ENCODE results near the gene LAYN. TPM values are rescaled to one million over a fixed set of nuclear protein-coding genes. Genes with fewer than 3 reads are reported as not detected.

The LAYN gene
- total and polyA plus RNA-seq, 12 donors: 1.6 to 4.9 (median 4.0) TPM

DNA sequence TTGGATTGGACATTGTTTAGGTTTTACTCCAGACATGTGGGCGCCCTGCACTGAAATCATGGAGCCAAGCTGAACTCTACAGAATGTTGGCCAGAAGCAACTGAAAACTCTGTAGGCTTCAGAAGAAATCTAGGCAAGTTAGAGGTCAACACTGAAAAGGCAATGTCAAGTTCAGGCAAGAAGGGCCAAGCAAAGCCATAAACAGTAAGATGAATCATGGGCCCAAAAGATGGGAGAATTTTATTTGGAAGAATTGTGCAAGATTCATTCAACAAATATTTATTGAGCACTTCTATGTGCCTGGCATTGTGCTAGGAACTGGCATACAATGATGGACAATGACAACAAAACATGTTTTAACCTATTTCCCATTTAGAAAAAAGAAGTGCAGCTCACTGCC, 15.1 kb upstream of the LAYN start:
- Histone ChIP-seq H3K4me3 (no peak overlapping the region), H3K27me3 (peaks cover 0 to 4% (median 0%) of the 10 kb centered on the region in 7 donors), H3K9me3 (no peaks in the 10 kb centered on the region), H3K27ac (no peak overlapping the region), H3K36me3 (no peaks in the 10 kb centered on the region), H3K4me1 (no peaks in the 10 kb centered on the region)
- TF ChIP-seq, protein P1, sequence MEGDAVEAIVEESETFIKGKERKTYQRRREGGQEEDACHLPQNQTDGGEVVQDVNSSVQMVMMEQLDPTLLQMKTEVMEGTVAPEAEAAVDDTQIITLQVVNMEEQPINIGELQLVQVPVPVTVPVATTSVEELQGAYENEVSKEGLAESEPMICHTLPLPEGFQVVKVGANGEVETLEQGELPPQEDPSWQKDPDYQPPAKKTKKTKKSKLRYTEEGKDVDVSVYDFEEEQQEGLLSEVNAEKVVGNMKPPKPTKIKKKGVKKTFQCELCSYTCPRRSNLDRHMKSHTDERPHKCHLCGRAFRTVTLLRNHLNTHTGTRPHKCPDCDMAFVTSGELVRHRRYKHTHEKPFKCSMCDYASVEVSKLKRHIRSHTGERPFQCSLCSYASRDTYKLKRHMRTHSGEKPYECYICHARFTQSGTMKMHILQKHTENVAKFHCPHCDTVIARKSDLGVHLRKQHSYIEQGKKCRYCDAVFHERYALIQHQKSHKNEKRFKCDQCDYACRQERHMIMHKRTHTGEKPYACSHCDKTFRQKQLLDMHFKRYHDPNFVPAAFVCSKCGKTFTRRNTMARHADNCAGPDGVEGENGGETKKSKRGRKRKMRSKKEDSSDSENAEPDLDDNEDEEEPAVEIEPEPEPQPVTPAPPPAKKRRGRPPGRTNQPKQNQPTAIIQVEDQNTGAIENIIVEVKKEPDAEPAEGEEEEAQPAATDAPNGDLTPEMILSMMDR (IDR thresholded peaks at IDR 0.05): no peak
- intact Hi-C loops (cut with DNase I): no loop called here
- 96 to 97% methylated on average over 1 of the region's 1 CpG for WGBS, 2 donors
- ATAC-seq (no peak), DNase-seq (no peak)

DNA sequence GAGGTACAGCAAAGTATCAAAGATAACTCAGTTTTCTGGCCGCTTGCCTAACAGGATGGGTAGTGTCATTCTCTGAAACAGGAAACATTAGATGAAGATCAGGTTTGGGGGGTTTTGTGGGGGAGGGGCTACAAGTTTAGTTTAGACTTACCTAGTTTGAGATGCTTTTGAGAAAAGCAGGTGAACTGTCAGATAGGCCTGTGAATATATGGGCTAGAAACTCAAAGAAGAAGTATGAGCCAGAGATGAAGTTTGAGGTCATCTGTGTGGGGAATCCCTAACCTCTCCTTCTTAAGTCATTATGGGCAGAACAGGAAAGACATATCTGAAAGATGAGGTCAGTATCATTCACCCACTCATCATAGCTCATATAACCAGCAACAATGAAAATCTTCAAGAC, 14.0 kb upstream of the LAYN start:
- no peak for ATAC-seq
- Histone ChIP-seq H3K9me3 (no peaks in the 10 kb centered on the region), H3K4me3 (no peak overlapping the region), H3K4me1 (peaks cover 0 to under 1% (median 0%) of the 10 kb centered on the region in 9 donors), H3K27me3 (peaks cover 0 to 4% (median 0%) of the 10 kb centered on the region in 7 donors), H3K36me3 (no peaks in the 10 kb centered on the region), H3K27ac (no peak overlapping the region)
- 69 to 85% methylated on average over 1 of the region's 1 CpG for WGBS, 2 donors
- intact Hi-C loops (cut with DNase I): no loop called here
- TF ChIP-seq, protein P1 (IDR thresholded peaks at IDR 0.05): no peak
- DNase-seq: no peak

DNA sequence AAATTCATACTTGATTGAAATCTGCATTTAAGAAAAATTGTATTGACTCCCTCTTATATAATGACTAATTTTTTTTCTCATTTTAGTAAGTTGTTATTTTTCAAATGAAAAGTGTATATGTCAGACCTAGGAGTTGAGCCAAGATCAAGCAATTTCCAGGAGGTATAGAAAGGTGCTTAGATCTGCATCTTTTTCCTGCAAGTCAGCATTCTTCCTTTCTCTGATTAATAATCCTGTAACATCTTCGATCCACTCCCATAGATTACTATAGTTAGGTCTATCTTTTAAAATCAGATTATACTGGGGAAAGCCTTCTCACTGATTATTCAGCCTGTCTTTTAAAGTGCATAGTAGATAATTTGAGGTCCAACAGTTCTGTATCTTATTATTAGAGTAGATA, 13.2 kb upstream of the LAYN start:
- Histone ChIP-seq H3K36me3 (no peaks in the 10 kb centered on the region), H3K4me1 (peaks cover 0 to 6% (median 0%) of the 10 kb centered on the region in 9 donors), H3K9me3 (no peaks in the 10 kb centered on the region), H3K27me3 (peaks cover 0 to 5% (median 0%) of the 10 kb centered on the region in 7 donors), H3K4me3 (no peak overlapping the region), H3K27ac (no peak overlapping the region)
- intact Hi-C loops (cut with DNase I): no loop called here
- TF ChIP-seq, protein P1 (IDR thresholded peaks at IDR 0.05): no peak
- no peak for DNase-seq
- WGBS, 2 donors: 86 to 92% methylated on average over 1 of the region's 1 CpG
- no peak for ATAC-seq

DNA sequence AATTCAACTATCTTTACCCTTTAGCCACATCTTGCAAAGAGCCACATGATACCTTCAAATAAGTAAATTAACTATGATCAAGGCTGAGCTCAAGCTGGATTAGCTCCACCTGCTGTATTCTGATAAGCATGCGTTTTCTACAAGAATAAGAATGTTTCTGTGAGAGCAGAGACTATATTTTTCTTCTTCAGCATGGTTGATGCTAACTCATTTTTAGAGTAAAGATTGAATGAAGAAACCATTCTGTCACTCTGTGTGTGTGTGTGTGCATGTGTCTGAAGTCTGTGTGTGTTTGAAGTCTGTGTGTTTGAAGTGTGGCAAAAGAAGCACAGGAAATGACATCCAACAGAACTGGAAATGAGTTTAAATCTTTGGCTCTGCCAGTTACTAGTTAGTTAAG, 12.0 kb upstream of the LAYN start:
- H3K9me3 ChIP-seq: no peaks in the 10 kb centered on the region
- intact Hi-C loops (cut with DNase I): no loop called here
- TF ChIP-seq, protein P1 (IDR thresholded peaks at IDR 0.05): no peak
- ATAC-seq (no peak), DNase-seq (no peak)
- H3K4me3 ChIP-seq: no peak overlapping the region
- peaks cover 0 to 6% (median 0%) of the 10 kb centered on the region in 9 donors for H3K4me1 ChIP-seq
- H3K36me3 ChIP-seq: no peaks in the 10 kb centered on the region
- WGBS, 2 donors: 45 to 48% methylated on average over 1 of the region's 1 CpG
- peaks cover 0 to 10% (median 7%) of the 10 kb centered on the region in 7 donors for H3K27me3 ChIP-seq
- no peak overlapping the region for H3K27ac ChIP-seq
